AG10803 (cell line): ENCODE data around the gene SYT11.

Experiments used
- DNase-seq: peaks from one replicate; pipeline ENCODE4 v3.0.0; 2010; ENCODE audit warnings: low read depth
- H3K4me3 ChIP-seq: 2 replicates; pipeline ENCODE4 v1.5.1; 2011; ENCODE audit warnings: mild to moderate bottlenecking, low read length, control low read depth
- CTCF ChIP-seq: conservative IDR thresholded peaks from 2 replicates; pipeline ENCODE4 v1.5.1; 2011; ENCODE audit warnings: mild to moderate bottlenecking, low read length, control low read depth, inconsistent platforms

SYT11 gene

GRCh38 chr1:155880950-155881349, 21.6 kb downstream of the SYT11 start:
- TF ChIP-seq CTCF: no peak
- H3K4me3 ChIP-seq: no peak overlapping the region
- no peak for DNase-seq

GRCh38 chr1:155882235-155882634, 22.9 kb downstream of the SYT11 start:
- no peak overlapping the region for H3K4me3 ChIP-seq
- TF ChIP-seq CTCF: no peak
- no peak for DNase-seq

GRCh38 chr1:155882766-155883165, 23.4 kb downstream of the SYT11 start:
- TF ChIP-seq CTCF: no peak
- H3K4me3 ChIP-seq: no peak overlapping the region
- no peak for DNase-seq

- no peak for DNase-seq
- no peak for TF ChIP-seq CTCF
- no peak overlapping the region for H3K4me3 ChIP-seq
Measured at GRCh38 chr1:155884031-155884960, 24.9 kb downstream of the SYT11 start.

- DNase-seq: no peak
- no peak for TF ChIP-seq CTCF
- H3K4me3 ChIP-seq: no peak overlapping the region
Measured at GRCh38 chr1:155884982-155885381, 25.6 kb downstream of the SYT11 start.

- no peak for DNase-seq
- no peak for TF ChIP-seq CTCF
- no peak overlapping the region for H3K4me3 ChIP-seq
Measured at GRCh38 chr1:155888481-155888880, 29.1 kb downstream of the SYT11 start.

GRCh38 chr1:155889566-155889965, 30.2 kb downstream of the SYT11 start:
- H3K4me3 ChIP-seq: no peak overlapping the region
- TF ChIP-seq CTCF: no peak
- DNase-seq: no peak
